Stimulated activated CD8-positive, alpha-beta memory T cell treated with anti-CD3 and anti-CD28 coated beads, Interleukin-7, amount 100 ng/mL, for 1 hour (primary cell): ENCODE results near the gene SLC16A12.
"Not testable (repeated sequence)": the region's sequence is repeated elsewhere in the genome, so short reads cannot be mapped to it uniquely, and the experiment has no call there.

Source experiments
- DNase-seq, 2 donors: peaks; one replicate each; pipeline ENCODE4 v3.0.0-alpha.2; 2020; ENCODE audit warnings: low read depth in 2 of 2

The SLC16A12 gene

DNA sequence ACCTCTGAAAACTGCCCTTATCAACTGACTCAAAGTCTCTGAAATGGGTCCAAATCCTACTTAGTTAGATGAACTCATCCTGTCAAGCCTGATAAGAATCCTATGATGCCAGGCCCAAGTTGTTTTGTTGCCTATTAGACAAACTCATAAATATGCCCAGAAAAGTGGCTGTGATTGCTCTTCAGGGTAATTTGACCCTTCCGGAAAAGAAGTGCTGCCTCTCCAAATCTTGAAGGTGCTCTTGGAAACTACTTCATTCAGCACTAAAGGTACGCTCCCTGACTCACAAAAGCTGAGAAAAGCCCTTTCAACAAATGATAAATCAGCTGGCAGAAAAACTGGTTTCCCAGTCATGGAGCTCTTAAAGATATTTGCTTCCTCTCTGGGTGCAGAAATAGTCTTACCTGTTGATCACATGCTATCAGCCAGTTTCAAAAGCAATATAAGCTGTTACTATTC, 114.3 kb downstream of the SLC16A12 start:
- DNase-seq: no peak

DNA sequence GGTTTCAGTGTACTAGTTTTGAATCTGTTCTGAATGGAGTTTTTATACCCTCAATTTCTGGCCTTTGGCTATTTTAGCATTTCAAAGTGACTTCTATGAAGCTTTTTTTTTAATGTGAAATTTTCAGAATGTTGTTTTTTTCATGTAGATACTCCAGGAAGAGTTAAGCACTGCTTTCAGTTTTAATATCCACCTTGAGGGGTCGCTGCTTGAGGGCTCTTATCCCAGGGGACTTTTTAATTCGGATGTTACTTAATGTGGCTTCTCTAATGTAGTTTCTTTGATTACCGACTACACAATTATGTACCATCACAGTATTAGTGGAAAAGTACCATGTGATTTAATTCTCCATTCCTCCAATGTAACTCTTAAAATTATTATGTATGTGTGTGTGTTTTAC, 115.8 kb downstream of the SLC16A12 start:
- no peak for DNase-seq

DNA sequence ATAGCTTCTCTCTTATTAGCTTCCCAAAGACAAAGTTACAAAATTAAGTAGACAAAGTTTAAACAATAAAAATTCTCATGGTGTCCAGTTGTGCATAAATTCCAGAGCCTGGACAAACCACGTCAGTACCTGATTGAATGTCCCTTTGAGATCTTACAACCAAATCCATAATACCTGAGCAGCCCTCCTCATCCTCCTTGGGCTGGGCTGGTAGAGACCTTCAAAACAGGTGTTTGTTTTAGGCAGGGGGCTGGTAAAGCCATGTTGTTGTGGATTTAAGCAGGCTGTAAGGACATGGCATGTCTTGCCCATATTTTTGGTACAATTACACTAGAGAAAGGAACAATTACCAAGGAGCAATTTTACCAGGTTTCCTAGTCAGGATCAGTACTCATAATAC, 118.9 kb downstream of the SLC16A12 start:
- DNase-seq: no peak

DNA sequence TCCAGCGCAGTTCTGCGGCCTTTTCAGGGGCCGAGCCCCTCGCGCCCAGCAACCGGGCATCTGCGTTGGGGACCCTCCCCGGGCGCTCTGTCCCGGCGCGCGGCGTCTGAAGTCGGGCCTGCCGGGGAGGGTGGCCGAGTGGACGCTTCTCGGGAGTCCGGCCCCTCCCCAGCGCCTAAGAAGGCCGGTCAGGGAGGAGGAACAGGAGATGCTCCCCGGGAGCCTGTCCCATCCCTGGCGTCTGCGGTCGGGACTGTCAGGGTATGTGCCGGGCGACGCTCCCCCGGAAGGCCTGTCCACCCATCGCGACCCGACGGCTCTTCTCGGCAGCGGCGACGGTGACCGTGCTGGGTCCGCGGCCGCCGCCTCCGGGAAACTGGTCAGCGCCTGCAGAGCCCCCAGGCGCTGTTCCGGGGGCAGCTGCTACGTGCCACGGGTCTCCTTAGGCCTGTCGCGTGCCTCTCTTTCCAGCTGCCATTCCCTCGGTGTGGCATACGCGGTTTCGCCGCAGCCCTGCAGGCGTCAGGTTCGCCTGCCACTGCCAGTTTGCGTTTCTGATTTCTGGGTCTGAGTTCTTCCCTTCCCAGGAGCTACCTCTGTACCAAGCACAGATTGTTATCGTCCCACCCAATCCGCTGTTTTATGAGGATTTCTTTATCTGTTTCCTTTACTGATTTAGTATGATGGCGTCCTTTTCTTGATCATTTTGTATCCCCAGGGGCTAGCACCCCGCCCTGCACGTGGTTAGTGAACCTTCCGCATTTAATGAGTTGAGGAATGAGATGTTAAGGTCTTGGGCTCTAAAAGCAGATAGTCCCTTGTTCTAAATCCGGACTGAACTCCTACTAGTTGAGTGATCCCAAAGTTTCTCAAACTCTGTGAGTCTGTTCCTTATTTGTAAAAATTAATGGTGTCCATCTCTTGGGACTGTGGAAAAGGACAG, 120.2 kb downstream of the SLC16A12 start:
- peak in 1 of 2 donors; percentile 20 for DNase-seq

DNA sequence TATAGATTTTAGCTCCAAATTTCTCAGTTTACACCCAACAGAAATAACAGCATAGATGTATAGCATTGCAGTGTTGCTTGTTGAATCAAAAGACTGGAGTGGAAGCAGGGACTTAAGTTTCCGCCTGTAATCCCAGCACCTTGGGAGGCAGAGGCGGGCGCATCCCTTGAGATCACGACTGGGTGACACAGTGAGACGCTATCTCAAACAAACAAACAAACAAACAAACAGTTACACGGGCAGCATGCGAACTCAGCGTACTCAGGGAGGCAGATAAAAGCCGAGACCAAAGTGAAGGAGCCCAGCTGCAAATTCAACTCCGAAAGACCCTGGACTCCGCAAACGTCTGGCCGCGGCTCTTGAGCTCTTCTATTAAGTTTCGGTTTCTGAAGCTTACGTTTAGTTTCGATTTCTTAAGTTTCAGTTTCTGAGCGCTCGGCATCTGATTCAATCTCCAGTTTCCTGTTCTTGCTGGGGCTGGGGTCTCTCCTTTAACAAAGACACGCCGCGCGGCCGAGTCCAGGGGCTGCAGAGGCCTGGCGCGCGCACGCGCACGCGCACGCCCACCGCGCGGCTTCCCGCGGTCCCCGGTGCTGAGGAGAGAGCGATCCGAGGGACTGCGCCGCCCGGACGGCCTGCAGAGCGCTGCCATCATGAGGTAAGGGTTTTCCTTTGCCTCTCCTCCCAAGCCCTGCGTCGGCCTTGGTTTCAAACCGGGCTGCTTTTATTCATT, 121.1 kb downstream of the SLC16A12 start, which contains the start of gene IFIT5:
TSS of gene IFIT5 (plus strand) at position 423 of the 733 bp plus-strand sequence. CDS start at position 654, 231 bp downstream.
- peak; percentile 34 to 39 for DNase-seq

DNA sequence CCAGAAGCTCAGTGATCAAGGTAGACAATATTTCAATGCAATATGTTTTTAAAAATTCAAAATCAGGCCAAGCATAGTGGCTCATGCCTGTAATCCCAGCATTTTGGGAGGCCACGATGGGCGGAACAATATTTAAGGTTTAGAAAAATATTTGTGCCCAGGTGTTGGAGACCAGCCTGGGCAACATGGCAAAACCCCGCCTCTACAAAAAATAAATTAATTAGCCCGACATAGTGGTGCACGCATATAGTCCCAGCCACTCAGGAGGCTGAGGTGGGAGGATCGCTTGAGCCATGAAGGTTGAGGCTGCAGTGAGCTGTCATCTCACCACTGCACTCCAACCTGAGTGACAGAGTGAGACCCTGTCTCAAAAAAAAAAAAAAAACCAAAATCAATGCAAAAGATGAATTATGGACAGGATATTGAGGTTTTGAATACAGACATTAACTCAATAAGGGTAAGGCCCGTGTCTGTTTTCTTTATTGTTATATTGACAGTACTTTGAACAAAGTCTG, 121.9 kb downstream of the SLC16A12 start:
- no peak for DNase-seq

DNA sequence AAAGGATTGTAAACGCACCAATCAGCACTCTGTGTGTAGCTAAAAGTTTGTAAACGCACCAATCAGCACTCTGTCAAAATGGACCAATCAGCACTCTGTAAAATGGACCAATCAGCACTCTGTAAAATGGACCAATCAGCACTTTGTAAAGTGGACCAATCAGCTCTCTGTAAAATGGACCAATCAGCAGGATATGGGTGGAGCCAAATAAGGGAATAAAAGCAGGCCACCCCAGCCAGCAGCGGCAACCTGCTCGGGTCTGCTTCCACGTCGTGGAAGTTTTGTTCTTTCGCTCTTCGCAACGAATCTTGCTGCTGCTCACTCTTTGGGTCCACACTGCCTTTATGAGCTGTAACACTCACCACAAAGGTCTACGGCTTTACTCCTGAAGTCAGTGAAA, 123.1 kb downstream of the SLC16A12 start:
- not testable (repeated sequence) for DNase-seq

DNA sequence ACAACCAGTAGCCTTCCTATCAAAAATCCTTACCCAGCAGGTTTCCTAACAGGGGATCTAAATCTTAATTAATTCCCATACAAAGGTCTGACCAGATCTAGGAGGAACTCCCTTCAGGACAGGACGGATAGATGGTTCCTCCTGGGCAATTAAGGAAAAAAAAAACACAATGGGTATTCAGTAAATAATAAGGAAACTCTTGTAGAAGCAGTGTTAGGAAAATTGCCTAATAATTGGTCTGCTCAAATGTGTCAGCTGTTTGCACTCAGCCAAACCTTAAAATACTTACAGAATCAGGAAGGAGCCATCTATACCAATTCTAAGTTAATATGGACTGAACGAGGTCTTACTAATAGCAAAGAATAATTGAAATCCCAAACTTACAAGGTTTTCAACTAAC, 124.3 kb downstream of the SLC16A12 start:
- DNase-seq: not testable (repeated sequence)

DNA sequence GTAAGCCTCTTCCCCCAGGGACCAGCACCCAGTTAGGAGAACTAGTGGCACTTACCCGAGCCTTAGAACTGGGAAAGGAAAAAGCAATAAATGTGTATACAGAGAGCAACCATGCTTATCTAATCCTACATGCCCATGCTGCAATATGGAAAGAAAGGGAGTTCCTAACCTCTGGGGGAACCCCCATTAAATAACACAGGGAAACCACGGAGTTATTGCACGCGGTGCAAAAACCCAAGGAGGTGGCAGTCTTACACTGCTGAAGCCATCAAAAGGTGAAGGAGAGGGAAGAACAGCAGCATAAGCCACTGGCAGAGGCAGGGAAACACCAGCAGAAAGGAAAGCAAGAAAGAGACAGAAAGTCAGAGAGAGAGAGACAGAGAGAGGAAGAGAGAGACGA, 124.8 kb downstream of the SLC16A12 start:
- DNase-seq: not testable (repeated sequence)

DNA sequence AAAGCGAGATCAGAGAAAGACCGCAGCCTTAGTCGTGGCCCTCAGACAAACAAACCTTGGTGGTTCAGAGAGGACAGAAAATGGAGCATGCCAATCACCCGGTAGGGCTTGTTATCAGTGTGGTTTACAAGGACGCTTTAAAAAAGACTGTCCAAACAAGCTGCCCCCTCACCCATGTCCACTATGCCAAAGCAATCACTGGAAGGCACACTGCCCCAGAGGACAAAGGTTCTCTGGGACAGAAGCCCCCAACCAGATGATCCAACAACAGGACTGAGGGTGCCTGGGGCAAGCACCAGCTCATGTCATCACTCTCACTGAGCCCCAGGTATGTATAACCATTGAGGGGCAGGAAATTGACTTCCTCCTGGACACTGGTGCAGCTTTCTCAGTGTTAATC, 126.1 kb downstream of the SLC16A12 start:
- not testable (repeated sequence) for DNase-seq

DNA sequence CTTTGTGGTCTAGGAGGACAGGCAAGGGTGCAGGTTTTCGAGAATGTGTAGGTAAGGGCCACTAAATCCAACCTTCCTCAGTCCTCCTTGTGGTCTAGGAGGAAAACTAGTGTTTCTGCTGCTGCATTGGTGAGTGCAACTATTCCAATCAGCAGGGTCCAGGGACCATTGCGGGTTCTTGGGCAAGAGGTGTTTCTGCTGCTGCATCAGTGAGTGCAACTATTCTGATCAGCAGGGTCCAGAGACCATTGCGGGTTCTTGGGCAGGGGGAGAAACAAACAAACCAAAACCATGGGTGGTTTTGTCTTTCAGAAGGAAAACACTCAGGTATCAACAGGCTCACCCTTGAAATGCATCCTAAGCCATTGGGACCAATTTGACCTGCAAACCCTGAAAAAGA, 127.6 kb downstream of the SLC16A12 start:
- not testable (repeated sequence) for DNase-seq

DNA sequence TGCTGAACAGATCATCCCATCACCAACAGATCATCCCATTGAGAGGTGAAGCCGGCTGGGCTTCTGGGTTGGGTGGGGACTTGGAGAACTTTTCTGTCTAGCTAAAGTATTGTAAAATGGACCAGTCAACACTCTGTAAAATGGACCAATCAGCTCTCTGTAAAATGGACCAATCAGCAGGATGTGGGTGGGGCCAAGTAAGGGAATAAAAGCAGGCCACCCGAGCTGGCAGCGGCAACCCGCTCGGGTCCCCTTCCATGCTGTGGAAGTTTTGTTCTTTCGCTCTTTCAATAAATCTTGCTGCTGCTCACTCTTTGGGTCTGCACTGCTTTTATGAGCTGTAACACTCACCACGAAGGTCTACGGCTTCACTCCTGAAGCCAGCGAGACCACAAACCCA, 129.2 kb downstream of the SLC16A12 start:
- DNase-seq: not testable (repeated sequence)

DNA sequence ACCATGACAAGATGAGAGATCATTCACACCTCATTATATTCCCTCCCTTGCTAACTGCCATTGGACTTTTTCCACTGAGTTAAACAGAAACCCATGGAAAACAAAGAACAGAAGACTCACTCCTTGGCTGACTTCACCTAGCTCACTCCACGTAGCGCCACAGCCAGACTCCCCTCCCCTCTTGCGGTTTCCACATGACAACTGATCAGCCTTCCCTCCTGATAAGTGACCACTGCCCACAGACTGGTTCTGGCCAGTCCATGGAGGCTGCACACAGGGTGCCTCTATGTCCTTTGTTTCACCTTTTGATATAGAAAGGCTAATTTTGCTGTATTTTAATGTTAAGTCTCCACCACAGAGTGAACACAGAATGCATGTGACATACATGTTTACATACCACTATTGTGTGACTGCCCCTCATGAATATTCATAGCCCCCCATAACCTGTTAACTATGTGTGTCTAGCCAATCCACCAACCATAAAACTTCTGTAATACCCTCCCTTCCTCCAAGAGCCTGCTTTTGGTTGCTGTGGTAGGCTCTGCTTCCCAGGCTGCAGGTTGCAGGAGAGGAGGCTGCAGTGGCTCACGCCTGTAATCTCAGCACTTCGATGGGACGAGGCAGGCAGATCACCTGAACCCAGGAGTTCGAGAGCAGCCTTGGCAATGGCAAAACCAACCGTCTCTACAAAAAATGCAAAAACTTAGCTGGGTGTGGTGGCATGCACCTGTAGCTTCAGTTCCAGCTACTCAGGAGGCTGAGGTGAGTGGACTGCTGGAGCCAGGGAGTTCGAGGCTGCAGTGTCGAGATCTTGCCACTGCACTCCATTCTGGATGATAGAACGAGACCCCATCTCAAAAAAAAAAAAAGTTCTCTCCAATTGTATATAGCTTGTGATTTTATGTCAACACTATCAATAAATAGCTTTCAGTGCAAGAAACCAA, 131.0 kb downstream of the SLC16A12 start:
- no peak for DNase-seq

DNA sequence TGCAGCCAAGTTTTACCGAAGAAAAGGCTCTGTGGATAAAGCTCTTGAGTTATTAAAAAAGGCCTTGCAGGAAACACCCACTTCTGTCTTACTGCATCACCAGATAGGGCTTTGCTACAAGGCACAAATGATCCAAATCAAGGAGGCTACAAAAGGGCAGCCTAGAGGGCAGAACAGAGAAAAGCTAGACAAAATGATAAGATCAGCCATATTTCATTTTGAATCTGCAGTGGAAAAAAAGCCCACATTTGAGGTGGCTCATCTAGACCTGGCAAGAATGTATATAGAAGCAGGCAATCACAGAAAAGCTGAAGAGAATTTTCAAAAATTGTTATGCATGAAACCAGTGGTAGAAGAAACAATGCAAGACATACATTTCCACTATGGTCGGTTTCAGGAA, 132.4 kb downstream of the SLC16A12 start:
- DNase-seq: no peak

DNA sequence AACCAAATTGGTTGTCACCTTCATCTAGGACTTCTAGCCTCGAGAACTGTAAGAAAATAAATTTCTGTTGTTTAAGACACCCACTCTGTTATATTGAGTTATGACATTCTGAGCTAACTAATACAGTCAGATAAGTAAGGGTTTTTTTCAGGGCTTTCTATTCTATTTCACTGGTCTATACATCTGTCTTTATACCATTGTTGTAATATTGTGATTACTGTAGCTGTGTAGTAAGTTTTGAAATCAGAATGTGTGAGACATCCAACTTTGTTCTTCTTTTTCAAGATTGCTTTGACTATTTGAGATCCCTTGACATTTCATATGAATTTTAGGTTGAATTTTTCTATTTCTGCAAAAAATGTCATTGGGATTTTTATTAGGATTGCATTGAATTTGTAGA, 135.4 kb downstream of the SLC16A12 start:
- no peak for DNase-seq

DNA sequence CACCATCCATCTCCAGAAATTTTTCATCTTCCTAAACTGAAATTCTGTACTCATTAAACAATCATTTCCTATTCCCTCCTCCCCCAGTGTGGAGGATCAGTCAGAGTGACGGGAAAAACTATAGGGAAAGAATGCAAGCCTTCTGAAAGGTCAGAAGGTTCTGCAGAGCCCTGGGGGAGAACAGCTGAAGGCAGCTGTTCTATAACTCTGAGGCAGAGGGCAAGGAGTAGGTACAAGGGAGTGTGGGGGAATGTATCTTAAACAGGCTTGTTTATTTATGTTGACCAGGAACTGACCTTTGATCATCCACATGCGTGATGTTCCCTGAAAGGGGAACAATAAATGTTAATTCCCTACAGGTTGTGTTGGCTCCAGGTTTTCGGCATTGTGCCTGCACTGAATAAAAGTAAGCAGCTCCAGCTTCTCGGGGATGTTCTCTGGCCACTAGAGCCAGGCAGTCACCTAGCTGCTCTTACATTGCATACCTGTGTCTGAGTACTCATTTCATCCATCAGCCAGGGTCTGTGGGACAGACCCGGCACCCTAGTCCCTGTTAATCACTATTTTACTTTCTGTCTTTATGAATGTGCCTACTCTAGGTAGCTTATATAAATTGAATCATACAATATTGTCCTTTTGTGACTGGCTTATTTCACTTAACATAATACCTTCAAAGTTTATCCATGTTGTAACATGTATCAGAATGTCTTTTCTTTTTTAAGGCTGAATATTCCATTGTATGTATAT, 137.2 kb downstream of the SLC16A12 start:
- DNase-seq: no peak

DNA sequence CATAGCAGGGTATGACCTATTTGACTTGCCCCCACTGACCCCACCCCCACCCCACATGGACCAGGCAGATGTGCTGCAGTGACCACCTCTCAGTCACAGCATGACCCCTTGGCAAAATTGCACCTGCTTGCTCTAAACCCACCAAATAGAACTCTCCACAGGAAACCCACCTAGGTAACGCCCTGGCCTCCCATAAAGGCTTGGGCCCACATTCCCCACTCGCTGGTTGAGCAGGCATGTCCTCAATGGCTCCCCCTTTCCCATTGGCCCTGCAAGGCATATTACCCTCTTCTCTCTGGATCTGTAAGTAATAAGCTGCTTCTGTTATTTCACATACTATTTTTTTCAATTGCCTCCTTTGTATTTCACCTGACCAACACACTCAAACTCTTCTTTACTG, 140.3 kb downstream of the SLC16A12 start:
- no peak for DNase-seq

DNA sequence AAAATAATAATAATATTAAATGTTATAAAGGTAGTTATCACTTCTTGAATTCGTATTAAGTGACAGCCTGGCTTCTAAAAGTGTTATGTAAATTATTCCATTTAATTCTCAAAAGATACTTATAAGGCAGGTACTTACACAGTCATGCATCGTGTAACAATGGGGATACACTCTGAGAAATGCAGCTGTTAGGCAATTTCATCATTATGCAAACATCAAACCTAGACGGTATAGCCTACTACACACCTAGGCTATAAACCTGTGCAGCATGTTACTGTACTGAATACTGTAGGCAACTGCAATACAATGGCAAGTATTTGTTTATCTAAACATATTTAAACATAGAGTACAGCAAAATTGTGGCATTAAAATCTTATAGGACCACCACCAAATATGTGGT, 141.5 kb downstream of the SLC16A12 start:
- DNase-seq: no peak

DNA sequence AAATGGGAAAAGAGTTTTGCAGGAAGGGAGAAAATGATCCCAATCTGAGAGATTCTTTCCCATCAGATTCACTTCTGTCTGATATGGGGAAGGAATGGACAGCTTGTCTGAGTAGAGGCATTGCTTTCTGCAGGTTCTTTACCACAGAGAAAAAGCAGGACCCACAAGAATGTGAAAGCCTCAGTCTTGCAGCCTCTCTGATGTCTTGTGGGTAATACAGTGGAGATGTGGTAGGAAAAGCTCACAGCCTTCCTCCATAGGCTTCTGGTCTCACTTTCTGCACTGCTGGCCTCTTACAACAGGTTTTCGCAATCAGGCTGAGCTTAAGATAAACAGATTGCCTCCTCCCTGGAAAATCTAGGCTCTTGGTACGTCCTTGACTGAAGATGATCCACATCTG, 142.4 kb downstream of the SLC16A12 start:
- no peak for DNase-seq

DNA sequence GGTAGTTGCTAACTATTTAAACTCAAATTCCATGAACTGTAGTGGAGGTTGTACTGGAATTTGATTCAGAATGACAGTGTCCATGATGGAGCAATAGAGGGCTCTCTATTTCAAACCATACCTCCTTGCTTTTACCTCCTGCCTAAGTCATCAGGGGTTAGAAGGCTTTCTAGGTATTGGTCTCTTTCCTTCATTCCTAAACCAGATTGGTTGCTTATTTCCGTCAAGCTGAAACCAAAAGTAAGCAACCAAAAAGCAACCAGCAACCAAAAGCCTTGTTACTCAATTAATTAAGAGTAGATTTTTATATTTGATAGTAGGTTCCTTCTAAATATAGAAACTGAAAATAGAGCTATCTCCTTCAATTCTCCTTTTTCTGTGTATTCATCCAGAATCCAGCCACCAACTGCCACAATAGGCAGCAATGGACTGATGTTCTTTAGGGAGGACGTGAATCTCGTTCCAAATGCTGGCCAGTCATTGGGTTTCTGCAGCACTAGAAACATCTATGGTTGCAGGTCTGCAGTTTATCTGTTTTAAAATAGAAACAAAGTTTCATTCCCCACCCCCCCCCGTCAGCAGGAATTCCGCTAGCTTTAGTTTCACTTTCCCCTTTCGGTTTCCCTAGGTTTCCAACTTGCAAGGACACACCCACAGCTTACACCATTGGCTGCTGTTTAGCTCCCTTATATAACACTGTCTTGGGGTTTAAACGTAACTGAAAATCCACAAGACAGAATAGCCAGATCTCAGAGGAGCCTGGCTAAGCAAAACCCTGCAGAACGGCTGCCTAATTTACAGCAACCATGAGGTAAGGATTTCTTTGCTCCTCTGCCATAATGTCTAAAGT, 143.3 kb downstream of the SLC16A12 start, which contains the start of gene IFIT1:
TSS of gene IFIT1 (plus strand) at position 717 of the 850 bp plus-strand sequence. CDS start at position 807, 90 bp downstream.
- DNase-seq: peak in 1 of 2 donors; percentile 18
